ENCODE data around the gene SKAP2. TPM values are rescaled to one million over a fixed set of nuclear protein-coding genes. Genes with fewer than 3 reads are reported as not detected.

SKAP2 gene
- polyA plus RNA-seq, 1 of the 3 experiments (the other 2 are of a cell fraction) = 0.69 TPM

DNA sequence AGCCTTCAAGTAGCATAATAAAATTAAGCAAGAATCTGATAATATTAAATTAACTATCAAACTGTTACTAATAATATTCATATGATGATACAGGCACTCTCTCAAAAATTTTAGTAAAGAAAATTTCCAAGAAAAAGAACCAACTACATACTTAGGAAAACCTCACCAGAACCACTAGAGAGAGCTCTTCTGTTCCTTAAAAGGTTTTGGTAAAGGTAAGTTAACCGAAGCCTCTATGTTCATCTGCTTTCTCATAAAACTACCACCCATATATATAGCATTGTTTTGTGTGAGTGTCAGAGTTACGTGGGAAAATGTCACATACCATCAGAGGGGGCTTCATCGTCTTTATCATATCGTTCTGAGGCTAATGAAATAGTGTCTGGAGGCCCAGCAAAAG lies 20.7 kb downstream of the SKAP2 start:
- 20% methylated on average over 4 of the region's 4 CpGs for WGBS (ENCODE audit: low lambda C conversion rate)
- no peak overlapping the region for H3K4me3 ChIP-seq (ENCODE audit: low read depth in 2 of 2, low read length in 1 of 2)
- CTCF ChIA-PET = interaction anchor here (1.1 kb wide), 1 partner anchor 317 kb away, joined by 3 read pairs; no protein-coding TSS in a partner anchor

DNA sequence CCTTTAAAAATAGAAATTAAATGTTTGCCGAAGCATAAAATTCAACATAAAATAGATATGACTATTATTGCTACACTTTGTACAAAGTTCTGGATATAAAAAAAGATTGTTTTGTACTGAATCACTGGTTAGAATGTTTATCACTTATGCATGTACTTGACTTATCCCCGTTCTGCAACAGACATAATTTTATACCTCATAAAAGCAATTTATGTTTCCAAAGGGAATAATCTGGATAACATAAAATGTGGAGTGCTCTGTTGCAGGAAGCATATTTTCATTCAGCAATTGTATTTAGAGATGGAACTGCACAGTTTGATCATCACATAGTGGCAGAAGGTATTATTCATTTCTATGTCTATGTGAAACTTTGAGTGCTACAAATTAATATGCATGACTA lies 21.5 kb downstream of the SKAP2 start:
- Histone ChIP-seq H3F3A (replicated peaks; ENCODE audit: insufficient read depth) (no peaks in the 10 kb centered on the region), H3K9me2 (no peaks in the 10 kb centered on the region), H3K4me1 (ENCODE audit: control insufficient read depth in 1 of 2, insufficient read depth in 2 of 2, low read depth in 1 of 2, low read length in 1 of 2) (no peaks in the 10 kb centered on the region; a peak in 1 of 4 replicates), H3K36me3 (replicated peaks in 1 of 2; ENCODE audit: control insufficient read depth in 1 of 2, insufficient read depth in 2 of 2, low read length in 1 of 2) (no peaks in the 10 kb centered on the region), H2AFZ (ENCODE audit: low read depth) (no peak overlapping the region), H3K27me3 (ENCODE audit: insufficient read depth) (no peaks in the 10 kb centered on the region), H3K79me2 (ENCODE audit: insufficient read depth) (no peaks in the 10 kb centered on the region), H3K4me2 (no peak overlapping the region), H4K20me1 (ENCODE audit: insufficient read depth) (no peaks in the 10 kb centered on the region), H3K9me3 (no peaks in the 10 kb centered on the region), H3K9ac (no peak overlapping the region), H3K27ac (ENCODE audit: low read depth in 2 of 2, low read length in 1 of 2) (no peak overlapping the region), H3K4me3 (ENCODE audit: low read depth in 2 of 2, low read length in 1 of 2) (no peak overlapping the region)
- DNase-seq = no peak
- CTCF ChIA-PET = interaction anchor here (1.1 kb wide), 1 partner anchor 318 kb away, joined by 3 read pairs; no protein-coding TSS in a partner anchor
- TF ChIP-seq YY1 (IDR thresholded peaks at IDR 0.05; ENCODE audit: low read depth) (no peak), TAF1 (IDR thresholded peaks at IDR 0.05; ENCODE audit: borderline replicate concordance, low read depth, low read length) (no peak), TCF12 (IDR thresholded peaks at IDR 0.05) (no peak), GABPA (IDR thresholded peaks at IDR 0.05; ENCODE audit: low read depth) (no peak), POLR2AphosphoS5 (IDR thresholded peaks at IDR 0.05; ENCODE audit: low read depth, low read length) (no peak), RXRA (IDR thresholded peaks at IDR 0.05; ENCODE audit: borderline replicate concordance, low read depth) (no peak), CHD2 (IDR thresholded peaks at IDR 0.05; ENCODE audit: low read length, partially characterized antibody) (no peak), RAD21 (IDR thresholded peaks at IDR 0.05; ENCODE audit: low read length) (no peak), ELF1 (IDR thresholded peaks at IDR 0.05) (no peak), FOXM1 (IDR thresholded peaks at IDR 0.05; ENCODE audit: low read depth) (no peak), FOSL2 (IDR thresholded peaks at IDR 0.05; ENCODE audit: borderline replicate concordance, low read depth) (no peak), RFX5 (IDR thresholded peaks at IDR 0.05; ENCODE audit: low read length) (no peak), MXI1 (IDR thresholded peaks at IDR 0.05; ENCODE audit: low read depth, low read length) (no peak), RCOR1 (IDR thresholded peaks at IDR 0.05; ENCODE audit: low read length) (no peak)
- TF ChIP-seq, protein P1, sequence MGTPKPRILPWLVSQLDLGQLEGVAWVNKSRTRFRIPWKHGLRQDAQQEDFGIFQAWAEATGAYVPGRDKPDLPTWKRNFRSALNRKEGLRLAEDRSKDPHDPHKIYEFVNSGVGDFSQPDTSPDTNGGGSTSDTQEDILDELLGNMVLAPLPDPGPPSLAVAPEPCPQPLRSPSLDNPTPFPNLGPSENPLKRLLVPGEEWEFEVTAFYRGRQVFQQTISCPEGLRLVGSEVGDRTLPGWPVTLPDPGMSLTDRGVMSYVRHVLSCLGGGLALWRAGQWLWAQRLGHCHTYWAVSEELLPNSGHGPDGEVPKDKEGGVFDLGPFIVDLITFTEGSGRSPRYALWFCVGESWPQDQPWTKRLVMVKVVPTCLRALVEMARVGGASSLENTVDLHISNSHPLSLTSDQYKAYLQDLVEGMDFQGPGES (IDR thresholded peaks at IDR 0.05; ENCODE audit: low read depth, low read length) = no peak
- TF ChIP-seq, protein P2, sequence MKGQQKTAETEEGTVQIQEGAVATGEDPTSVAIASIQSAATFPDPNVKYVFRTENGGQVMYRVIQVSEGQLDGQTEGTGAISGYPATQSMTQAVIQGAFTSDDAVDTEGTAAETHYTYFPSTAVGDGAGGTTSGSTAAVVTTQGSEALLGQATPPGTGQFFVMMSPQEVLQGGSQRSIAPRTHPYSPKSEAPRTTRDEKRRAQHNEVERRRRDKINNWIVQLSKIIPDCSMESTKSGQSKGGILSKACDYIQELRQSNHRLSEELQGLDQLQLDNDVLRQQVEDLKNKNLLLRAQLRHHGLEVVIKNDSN (IDR thresholded peaks at IDR 0.05; ENCODE audit: borderline replicate concordance, low read depth) = no peak
- TF ChIP-seq, protein P3, sequence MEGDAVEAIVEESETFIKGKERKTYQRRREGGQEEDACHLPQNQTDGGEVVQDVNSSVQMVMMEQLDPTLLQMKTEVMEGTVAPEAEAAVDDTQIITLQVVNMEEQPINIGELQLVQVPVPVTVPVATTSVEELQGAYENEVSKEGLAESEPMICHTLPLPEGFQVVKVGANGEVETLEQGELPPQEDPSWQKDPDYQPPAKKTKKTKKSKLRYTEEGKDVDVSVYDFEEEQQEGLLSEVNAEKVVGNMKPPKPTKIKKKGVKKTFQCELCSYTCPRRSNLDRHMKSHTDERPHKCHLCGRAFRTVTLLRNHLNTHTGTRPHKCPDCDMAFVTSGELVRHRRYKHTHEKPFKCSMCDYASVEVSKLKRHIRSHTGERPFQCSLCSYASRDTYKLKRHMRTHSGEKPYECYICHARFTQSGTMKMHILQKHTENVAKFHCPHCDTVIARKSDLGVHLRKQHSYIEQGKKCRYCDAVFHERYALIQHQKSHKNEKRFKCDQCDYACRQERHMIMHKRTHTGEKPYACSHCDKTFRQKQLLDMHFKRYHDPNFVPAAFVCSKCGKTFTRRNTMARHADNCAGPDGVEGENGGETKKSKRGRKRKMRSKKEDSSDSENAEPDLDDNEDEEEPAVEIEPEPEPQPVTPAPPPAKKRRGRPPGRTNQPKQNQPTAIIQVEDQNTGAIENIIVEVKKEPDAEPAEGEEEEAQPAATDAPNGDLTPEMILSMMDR (IDR thresholded peaks at IDR 0.05) = no peak
- TF ChIP-seq, protein P4, sequence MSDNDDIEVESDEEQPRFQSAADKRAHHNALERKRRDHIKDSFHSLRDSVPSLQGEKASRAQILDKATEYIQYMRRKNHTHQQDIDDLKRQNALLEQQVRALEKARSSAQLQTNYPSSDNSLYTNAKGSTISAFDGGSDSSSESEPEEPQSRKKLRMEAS (IDR thresholded peaks at IDR 0.05; ENCODE audit: low read depth) = no peak
- 26% methylated on average over 2 of the region's 2 CpGs for WGBS (ENCODE audit: low lambda C conversion rate)
- POLR2A ChIA-PET = no interaction called here

More for the DNA sequence above, 20.7 kb downstream of the SKAP2 start:
- Histone ChIP-seq H3K9me3 (no peaks in the 10 kb centered on the region), H3F3A (replicated peaks; ENCODE audit: insufficient read depth) (no peaks in the 10 kb centered on the region), H3K9me2 (no peaks in the 10 kb centered on the region), H3K27me3 (ENCODE audit: insufficient read depth) (no peaks in the 10 kb centered on the region), H3K27ac (ENCODE audit: low read depth in 2 of 2, low read length in 1 of 2) (no peak overlapping the region), H4K20me1 (ENCODE audit: insufficient read depth) (no peaks in the 10 kb centered on the region), H3K4me2 (no peak overlapping the region), H3K9ac (no peak overlapping the region), H3K79me2 (ENCODE audit: insufficient read depth) (no peaks in the 10 kb centered on the region), H3K36me3 (replicated peaks in 1 of 2; ENCODE audit: control insufficient read depth in 1 of 2, insufficient read depth in 2 of 2, low read length in 1 of 2) (no peaks in the 10 kb centered on the region), H2AFZ (ENCODE audit: low read depth) (no peak overlapping the region), H3K4me1 (ENCODE audit: control insufficient read depth in 1 of 2, insufficient read depth in 2 of 2, low read depth in 1 of 2, low read length in 1 of 2) (no peaks in the 10 kb centered on the region; a peak in 1 of 4 replicates)
- no peak for DNase-seq
- POLR2A ChIA-PET = no interaction called here
- TF ChIP-seq FOXJ3 (CRISPR knock-in tag; IDR thresholded peaks at IDR 0.05) = no peak
- TF ChIP-seq, protein P4 (IDR thresholded peaks at IDR 0.05; ENCODE audit: low read depth) = no peak
- TF ChIP-seq, protein P3 (IDR thresholded peaks at IDR 0.05) = peak; percentile 34
